Islet precursor cell (in vitro differentiated cells): ENCODE measurements around the gene CCR4.
"Not testable (repeated sequence)": the region's sequence is repeated elsewhere in the genome, so short reads cannot be mapped to it uniquely, and the experiment has no call there.

Experiments
- DNase-seq: peaks from one replicate; pipeline ENCODE4 v3.0.0-alpha.2; 2018

Gene CCR4

GRCh38 chr3:32984918-32985317, 33.5 kb downstream of the CCR4 start:
- DNase-seq = not testable (repeated sequence)

DNA sequence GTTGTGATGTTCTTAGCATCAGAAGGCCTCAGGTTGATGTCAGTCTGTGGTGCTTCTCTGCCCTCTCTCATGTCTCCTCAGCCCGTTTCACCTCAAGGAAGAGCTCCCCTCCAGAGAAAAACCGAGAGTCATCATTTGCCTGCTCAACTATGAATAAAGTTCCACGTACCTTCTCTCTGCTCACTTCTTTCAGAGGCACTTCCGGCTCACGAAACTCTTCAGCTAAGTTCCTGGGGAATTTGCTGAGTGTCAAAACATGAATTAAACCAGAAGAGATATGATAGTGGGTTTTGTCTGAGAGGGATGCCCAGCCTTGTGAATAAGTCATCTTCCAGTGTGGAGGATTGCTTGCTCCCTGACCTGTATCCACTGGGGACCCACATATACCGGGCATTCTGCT, 37.7 kb downstream of the CCR4 start:
- DNase-seq = no peak

- DNase-seq = no peak
Measured at GRCh38 chr3:32990116-32990515, 38.7 kb downstream of the CCR4 start.

DNA sequence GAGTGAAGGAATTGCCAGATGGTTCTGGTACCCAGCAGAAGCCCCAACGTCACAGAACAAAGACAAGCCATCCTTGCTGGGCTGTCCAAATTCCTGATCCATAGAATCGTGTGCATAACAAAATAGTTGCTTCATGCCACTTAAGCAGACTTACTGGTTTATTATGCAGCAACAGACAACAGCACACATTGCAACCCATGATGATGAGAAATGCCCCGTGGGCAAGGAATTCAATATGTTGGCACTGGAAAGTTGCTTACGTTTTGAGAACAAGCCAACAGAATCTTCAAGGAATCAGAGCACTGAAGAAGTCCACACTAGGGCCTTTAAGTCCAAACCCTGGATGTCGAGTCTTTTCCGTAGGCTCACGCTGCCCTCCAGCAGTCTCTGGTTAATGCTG, 40.3 kb downstream of the CCR4 start:
- DNase-seq = no peak

DNA sequence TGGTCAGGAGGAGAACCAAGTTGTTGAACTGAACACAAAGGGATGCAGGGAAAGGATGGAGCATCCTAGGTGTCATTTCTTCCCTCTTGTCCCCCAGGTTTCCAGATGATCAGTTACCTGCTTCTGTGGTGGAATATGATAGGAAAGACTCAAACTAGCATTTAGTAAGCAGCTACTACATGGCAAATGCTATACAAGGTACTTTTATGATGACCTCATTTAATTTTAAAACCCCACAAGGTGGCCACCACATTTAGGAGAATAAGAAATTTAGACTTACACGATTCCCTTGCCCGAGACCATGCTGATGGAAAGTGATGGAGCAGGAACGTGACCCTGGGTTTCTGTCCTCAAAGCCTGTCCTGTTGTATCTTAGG, 40.9 kb downstream of the CCR4 start:
- no peak for DNase-seq

- DNase-seq = no peak
Measured at GRCh38 chr3:32994045-32994444, 42.6 kb downstream of the CCR4 start.

DNA sequence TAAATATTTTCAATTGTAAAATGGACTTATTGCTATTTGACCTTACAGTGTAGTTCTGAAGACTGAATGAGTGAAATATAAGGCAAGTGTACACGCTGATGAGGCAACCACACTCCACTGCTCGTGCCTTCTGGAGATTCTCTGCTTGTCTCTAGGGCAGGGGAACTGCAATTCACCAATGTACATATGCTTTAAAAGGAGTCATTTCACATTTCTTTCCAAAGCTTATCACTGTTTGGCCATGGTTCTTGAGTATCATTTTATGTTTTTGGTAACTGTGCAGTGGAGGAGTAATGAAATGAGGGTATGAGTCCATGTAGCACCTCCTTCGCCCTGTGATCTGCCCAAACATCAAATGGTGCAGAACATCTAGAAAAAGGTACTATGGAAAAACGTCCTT, 43.7 kb downstream of the CCR4 start:
- no peak for DNase-seq

GRCh38 chr3:32996048-32996754, 44.8 kb downstream of the CCR4 start:
- no peak for DNase-seq

- no peak for DNase-seq
Measured at GRCh38 chr3:32996755-32997091, 45.3 kb downstream of the CCR4 start.

GRCh38 chr3:32998631-32999451, 47.4 kb downstream of the CCR4 start:
- no peak for DNase-seq

DNA sequence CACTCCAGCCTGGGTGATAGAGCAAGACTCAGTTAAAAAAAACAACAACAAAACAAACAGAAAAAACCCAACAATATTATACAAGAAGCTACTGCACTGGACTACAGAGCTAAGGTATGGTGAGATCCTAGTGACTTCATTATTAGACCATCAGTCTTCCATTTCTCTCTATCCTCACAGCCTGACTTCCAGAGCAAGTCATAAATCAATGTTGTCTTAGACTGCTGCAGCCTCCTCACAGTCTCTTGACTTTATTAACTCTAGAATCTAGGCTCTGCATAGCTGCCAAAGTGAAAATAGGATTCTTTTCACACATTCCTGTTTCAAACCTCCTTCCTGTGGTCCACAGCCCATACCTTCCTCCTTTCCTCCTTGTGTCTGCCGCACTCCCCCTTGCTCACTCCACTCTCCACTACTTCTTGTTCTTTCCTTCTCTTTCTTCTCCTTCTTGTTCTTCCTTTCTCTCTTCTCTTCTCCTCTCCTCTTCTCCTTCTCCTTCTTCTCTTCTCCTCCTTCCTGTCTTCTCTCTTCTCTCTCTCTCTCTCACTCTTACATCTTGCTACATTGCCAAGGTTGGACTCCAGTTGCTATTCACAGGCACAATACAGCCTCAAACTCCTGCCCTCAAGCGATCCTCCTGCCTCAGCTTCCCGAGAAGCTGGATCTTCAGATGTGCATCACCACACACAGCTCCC, 49.4 kb downstream of the CCR4 start:
- no peak for DNase-seq

GRCh38 chr3:33001889-33002288, 50.4 kb downstream of the CCR4 start:
- DNase-seq = no peak

GRCh38 chr3:33003308-33003707, 51.9 kb downstream of the CCR4 start:
- DNase-seq = no peak

GRCh38 chr3:33004205-33004604, 52.8 kb downstream of the CCR4 start:
- DNase-seq = no peak

GRCh38 chr3:33004961-33005360, 53.5 kb downstream of the CCR4 start:
- DNase-seq = no peak
